ENCODE data around the gene SLC22A5.

Gene SLC22A5

DNA sequence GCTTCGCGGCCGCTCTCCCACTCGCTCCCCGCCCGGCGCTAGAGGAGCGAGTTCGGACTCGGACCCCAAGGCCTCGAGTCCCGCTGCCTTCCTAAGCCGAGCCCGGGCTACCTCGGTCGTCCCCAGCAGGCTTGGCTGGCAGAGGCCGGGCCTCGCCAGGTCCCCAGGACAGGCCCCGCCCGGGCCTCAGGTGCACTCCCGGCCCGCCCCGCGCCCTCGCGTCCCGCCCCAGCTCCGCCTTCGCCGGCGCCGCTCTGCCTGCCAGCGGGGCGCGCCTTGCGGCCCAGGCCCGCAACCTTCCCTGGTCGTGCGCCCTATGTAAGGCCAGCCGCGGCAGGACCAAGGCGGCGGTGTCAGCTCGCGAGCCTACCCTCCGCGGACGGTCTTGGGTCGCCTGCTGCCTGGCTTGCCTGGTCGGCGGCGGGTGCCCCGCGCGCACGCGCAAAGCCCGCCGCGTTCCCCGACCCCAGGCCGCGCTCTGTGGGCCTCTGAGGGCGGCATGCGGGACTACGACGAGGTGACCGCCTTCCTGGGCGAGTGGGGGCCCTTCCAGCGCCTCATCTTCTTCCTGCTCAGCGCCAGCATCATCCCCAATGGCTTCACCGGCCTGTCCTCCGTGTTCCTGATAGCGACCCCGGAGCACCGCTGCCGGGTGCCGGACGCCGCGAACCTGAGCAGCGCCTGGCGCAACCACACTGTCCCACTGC lies at the start of gene SLC22A5:
SLC22A5 (plus strand) TSS at position 237 of the 707 bp plus-strand sequence; CDS start at position 500, 263 bp downstream.
- peak; percentile 82 for DNase-seq (ENCODE audit: low spot score)

DNA sequence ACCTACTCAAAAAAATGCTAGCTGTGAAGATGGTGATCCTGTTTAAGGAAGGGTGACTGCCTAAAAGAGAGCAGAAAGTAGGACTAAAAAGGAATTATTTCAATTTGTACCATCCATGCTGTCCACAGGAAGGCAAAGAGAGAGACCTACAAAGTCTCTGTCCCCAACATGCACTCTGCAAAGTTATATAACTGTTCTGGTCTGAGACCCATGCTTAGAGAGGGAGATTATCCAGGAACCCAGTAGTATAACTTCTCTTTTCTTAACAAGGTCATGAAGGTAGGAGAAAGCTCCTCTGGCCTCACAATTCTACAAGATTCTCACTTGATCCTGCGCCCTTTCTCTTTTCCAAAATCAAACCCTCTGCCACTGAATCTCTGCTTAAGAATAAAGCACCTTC lies 49.5 kb upstream of the SLC22A5 start:
- no peak for DNase-seq (ENCODE audit: low spot score)

- DNase-seq (ENCODE audit: low spot score) = no peak
Measured at GRCh38 chr5:132321109-132321721, 48.3 kb upstream of the SLC22A5 start.

GRCh38 chr5:132322266-132322665 lies 47.2 kb upstream of the SLC22A5 start:
- DNase-seq (ENCODE audit: low spot score) = no peak

- no peak for DNase-seq (ENCODE audit: low spot score)
Measured at GRCh38 chr5:132323202-132323601, 46.3 kb upstream of the SLC22A5 start.

- DNase-seq (ENCODE audit: low spot score) = no peak
Measured at GRCh38 chr5:132325691-132326090, 43.8 kb upstream of the SLC22A5 start.

DNA sequence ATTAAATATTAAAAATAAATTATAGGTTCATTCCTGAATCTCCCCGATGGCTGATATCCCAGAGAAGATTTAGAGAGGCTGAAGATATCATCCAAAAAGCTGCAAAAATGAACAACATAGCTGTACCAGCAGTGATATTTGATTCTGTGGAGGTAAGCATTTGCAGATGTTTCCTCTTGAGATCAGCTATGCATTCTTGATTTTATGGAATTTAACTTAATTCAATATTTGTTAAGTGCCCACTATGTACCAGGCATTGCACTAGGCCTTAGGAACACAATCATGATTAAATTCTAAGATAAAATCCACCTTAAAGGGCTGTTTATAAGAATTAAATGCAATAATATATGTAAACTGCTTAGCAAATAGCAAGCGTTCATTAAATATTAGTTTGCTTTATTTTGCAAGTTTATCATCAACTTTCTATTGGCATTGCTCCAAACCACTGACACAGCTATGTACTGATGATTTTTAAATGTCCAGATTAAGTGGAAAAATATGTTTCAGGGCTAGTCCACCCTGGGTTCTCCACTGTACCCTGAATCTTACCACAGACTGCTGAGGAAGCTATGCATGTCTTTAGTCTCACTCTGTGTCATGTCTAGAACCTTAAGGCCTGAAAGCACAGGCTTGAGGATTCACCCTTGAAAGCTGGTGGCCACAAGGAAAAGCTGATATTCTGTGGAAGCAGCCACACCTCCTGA lies 42.1 kb upstream of the SLC22A5 start:
- DNase-seq (ENCODE audit: low spot score) = no peak

DNA sequence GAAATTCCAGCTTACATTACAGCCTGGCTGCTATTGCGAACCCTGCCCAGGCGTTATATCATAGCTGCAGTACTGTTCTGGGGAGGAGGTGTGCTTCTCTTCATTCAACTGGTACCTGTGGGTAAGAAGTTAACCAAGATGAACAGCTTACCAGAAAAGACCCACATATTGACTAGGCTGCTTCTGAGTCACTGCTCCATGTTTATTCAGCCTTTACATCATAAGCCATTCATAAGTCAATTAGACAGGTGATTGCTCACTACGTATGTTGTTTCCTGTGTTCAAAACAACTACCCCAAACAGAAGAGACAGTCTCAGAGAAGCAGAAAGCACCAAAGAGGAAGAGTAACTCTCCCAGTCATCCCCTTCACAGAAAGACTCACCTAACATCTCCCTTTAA lies 34.7 kb upstream of the SLC22A5 start:
- DNase-seq (ENCODE audit: low spot score) = peak; percentile 10

GRCh38 chr5:132335402-132335801 lies 34.1 kb upstream of the SLC22A5 start:
- DNase-seq (ENCODE audit: low spot score) = no peak

DNA sequence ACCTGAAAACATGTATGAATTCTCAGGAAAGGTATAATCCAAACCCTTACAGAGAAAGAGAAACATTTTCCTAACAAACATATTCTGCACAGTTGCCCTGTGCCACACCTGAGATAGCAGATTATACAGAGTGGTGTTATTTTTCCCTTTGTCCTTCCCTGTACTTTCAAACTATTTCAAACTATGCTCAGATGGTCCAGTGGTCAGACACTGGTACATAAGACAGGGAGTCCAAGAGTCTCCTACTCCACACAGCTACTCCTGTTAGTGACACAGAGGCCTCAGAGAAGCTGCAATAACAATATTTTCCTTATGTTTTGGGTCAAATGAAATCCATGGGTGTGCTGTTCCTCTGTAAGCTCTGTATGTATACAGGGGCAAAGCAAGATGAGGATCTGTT lies 30.0 kb upstream of the SLC22A5 start:
- DNase-seq (ENCODE audit: low spot score) = no peak

DNA sequence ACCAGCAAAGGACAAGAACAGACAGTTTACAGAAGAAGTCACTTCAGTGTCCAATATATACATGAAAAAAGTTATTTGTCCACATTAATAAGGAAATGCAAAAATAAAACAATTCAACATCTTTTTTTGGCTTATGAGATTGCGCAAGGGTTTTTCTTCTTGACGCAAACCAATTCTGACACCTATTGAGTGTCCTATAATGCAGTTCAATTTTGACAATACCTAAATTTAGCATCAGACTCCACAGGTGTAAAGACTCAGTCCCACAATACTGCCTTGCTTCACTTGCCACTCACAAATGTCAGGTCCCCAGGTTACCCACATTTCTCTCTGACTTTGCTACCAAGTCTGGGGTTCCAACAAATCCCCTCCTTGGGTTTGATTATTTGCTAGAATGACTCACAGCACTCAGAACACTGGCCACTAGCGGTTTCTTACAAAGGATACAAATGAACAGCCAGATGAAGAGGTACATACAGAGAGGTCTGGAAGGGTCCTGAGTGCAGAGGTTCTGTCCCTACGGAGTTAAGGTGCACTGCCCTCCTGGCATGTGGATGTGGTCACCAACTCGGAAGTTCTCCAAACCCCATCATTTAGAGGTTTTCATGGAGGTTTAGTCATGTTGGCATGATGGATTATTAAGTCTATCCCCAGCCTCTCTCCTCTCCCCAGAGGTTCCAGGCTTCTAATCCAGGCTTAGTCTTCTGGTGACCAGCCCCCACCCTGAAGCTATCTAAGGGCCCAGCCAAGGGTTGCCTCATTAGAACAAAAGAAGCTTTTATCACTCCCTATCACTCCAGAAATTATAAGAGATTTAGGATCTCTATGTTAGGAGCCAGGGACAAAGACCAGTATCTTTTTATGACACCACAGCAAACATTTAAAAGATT lies 27.0 kb upstream of the SLC22A5 start:
- DNase-seq (ENCODE audit: low spot score) = no peak

GRCh38 chr5:132344775-132345514 lies 24.6 kb upstream of the SLC22A5 start:
- DNase-seq (ENCODE audit: low spot score) = no peak

GRCh38 chr5:132353486-132353995 lies 16.0 kb upstream of the SLC22A5 start:
- no peak for DNase-seq (ENCODE audit: low spot score)

DNA sequence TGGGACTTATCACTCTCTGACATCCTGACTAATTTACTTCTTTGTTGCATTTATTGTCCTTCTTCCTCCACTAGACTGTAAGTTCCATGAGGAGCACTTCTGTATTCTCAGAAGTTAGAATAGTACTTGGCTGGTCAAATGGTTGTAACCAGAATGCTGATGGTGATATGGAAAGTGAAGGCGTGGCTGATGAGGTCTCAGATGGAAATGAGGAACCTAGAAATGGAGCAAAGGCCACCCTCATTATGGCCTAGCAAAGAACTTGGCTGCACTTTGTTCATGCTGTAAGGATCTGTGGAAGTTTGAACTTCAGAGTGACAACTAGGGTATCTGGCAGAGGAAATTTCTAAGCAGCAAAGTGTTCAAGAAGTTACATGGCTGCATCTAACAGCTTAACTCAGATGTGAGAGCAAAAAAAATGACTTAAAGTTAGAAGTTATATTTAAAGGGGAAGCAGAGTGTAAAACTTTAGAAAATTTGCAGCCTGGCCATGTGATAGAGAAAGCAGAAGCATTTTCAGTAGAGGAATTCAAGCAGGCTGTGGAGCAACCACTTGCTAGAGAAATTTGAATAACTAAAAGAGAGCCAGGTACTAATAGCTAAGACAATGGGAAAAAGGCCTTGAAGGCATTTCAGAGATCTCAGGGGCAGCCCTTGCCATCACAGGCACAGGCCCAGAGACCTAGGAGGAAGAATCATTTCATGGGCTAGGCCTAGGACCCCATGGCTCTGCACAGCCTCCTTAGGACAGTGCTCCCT lies 14.9 kb upstream of the SLC22A5 start:
- DNase-seq (ENCODE audit: low spot score) = no peak

- DNase-seq (ENCODE audit: low spot score) = no peak
Measured at GRCh38 chr5:132355140-132355765, 14.3 kb upstream of the SLC22A5 start.

- no peak for DNase-seq (ENCODE audit: low spot score)
Measured at GRCh38 chr5:132358775-132359174, 10.7 kb upstream of the SLC22A5 start.

GRCh38 chr5:132362086-132362485 lies 7.4 kb upstream of the SLC22A5 start:
- DNase-seq (ENCODE audit: low spot score) = no peak

GRCh38 chr5:132363431-132364112 lies 5.9 kb upstream of the SLC22A5 start:
- no peak for DNase-seq (ENCODE audit: low spot score)

DNA sequence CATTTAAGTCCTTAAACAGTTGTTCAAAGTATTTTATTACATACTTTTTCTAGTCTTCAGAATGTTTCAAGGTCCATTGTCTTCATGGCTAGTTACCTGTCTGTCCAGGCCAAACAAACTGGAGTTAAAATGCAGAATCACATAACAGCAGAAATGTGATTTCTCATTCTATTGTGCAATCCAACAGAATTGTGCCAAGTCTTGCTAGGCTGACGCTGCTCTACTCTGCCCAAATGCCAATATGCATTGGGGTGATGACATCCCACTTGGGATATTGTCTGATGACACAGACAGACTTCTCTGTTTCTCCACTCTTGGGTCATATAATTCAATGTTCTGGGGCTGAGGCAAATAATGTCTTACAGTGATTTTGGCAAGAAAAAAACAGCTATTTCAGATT lies 5.2 kb upstream of the SLC22A5 start:
- no peak for DNase-seq (ENCODE audit: low spot score)

Data from germinal center (tissue), 1 donor.